B cell (primary cell): ENCODE results near the gene TDG. TPM values are rescaled to one million over a fixed set of nuclear protein-coding genes. Genes with fewer than 3 reads are reported as not detected.

Experiments used
- ATAC-seq: fragments of 200-7000 bp; cut with Tn5 transposase; one replicate; pipeline ENCODE4 v1.10.0; 2021; ENCODE audit warnings: low read depth, mild to moderate bottlenecking, moderate number of reproducible peaks, moderate library complexity
- CTCF ChIA-PET: fragments of 350-600 bp; sonication (Branson Sonifier 250); formaldehyde crosslinking; loops from one replicate; lab custom pipeline; 2021; ENCODE audit warnings: antibody characterized with exemption, inconsistent platforms; lab: Charles Lee
- POLR2A ChIA-PET: fragments of 350-600 bp; sonication (Branson Sonifier 250); formaldehyde crosslinking; loops from one replicate; lab custom pipeline; 2021; ENCODE audit warnings: antibody characterized with exemption; lab: Charles Lee
- DNase-seq: peaks from one replicate; pipeline ENCODE4 v3.0.0; 2013
- H2AFZ ChIP-seq: 2 replicates; pipeline ENCODE4 v1.6.1; 2012; ENCODE audit warnings: mild to moderate bottlenecking, low read depth, low read length; ENCODE audit not compliant: insufficient read depth, poor library complexity, severe bottlenecking
- H3K27ac ChIP-seq, 2 donors: 1 replicate in 1 of 2; 2 replicates in 1 of 2; pipeline ENCODE4 v1.5.1; 2012 to 2013; ENCODE audit warnings: low read length in 2 of 2, mild to moderate bottlenecking in 2 of 2, moderate library complexity in 1 of 2
- H3K27me3 ChIP-seq, 4 experiments: fragments of 200-600 bp in 1 of 4; sonication (generic) in 1 of 4; replicated peaks in 1 of 4; 1 replicate in 2 of 4; 2 replicates in 2 of 4; pipeline versions ENCODE4 v1.6.1 to v1.7.0; 2013 to 2016; ENCODE audit warnings: low read length in 3 of 4, mild to moderate bottlenecking in 2 of 4, mixed read lengths in 1 of 4, moderate library complexity in 1 of 4; ENCODE audit not compliant: insufficient read depth in 4 of 4, control insufficient read depth in 3 of 4; ENCODE audit errors: control extremely low read depth in 1 of 4
- H3K36me3 ChIP-seq, 2 experiments: replicated peaks in 1 of 2; 1 replicate in 1 of 2; 2 replicates in 1 of 2; pipeline versions ENCODE4 v1.6.1 to v1.7.1; 2013; ENCODE audit warnings: low read length in 1 of 2; ENCODE audit not compliant: insufficient read depth in 2 of 2, control insufficient read depth in 1 of 2; ENCODE audit errors: control extremely low read depth in 1 of 2, extremely low read depth in 1 of 2
- H3K4me1 ChIP-seq, 2 donors: fragments of 200-600 bp in 1 of 2; sonication (generic) in 1 of 2; 1 replicate in 1 of 2; 2 replicates in 1 of 2; pipeline versions ENCODE4 v1.5.1 to v1.6.1; 2013 to 2017; ENCODE audit warnings: low read length in 2 of 2; ENCODE audit not compliant: control insufficient read depth in 2 of 2, insufficient read depth in 2 of 2
- H3K4me2 ChIP-seq: replicated peaks from 2 replicates; pipeline ENCODE3; 2012; ENCODE audit warnings: mild to moderate bottlenecking, low read depth, low read length; ENCODE audit not compliant: poor library complexity, severe bottlenecking
- H3K4me3 ChIP-seq, 5 experiments: fragments of 200-600 bp in 1 of 5; sonication (generic) in 1 of 5; 1 replicate in 3 of 5; 2 replicates in 2 of 5; pipeline versions ENCODE4 v1.5.1 to v1.7.0; 2011 to 2016; ENCODE audit warnings: low read length in 4 of 5, mild to moderate bottlenecking in 4 of 5, low read depth in 2 of 5, control low read depth in 1 of 5, moderate library complexity in 1 of 5; ENCODE audit not compliant: insufficient read depth in 1 of 5; ENCODE audit errors: control extremely low read depth in 1 of 5, extremely low read depth in 1 of 5
- H3K79me2 ChIP-seq: fragments of 200-600 bp; sonication (generic); one replicate; pipeline ENCODE4 v1.6.0; 2016; ENCODE audit warnings: low read length; ENCODE audit not compliant: control insufficient read depth, insufficient read depth
- H3K9ac ChIP-seq: fragments of 200-600 bp; sonication (generic); 2 replicates; pipeline ENCODE4 v1.6.1; 2017; ENCODE audit warnings: mild to moderate bottlenecking, low read length, moderate library complexity
- H3K9me3 ChIP-seq, 3 donors: one replicate each; pipeline versions ENCODE4 v1.6.1 to v1.7.1; 2013; ENCODE audit warnings: low read length in 2 of 3; ENCODE audit not compliant: control insufficient read depth in 2 of 3, insufficient read depth in 1 of 3; ENCODE audit errors: control extremely low read depth in 1 of 3
- H4K20me1 ChIP-seq: 2 replicates; pipeline ENCODE4 v1.6.0; 2012; ENCODE audit warnings: mild to moderate bottlenecking, low read length; ENCODE audit not compliant: insufficient read depth, control insufficient read depth, poor library complexity, severe bottlenecking
- H3K27ac Mint-ChIP-seq: one replicate; pipeline ENCODE4 v1.8.0; 2021; ENCODE audit warnings: mixed read lengths
- H3K27me3 Mint-ChIP-seq: one replicate; pipeline ENCODE4 v1.8.0; 2021; ENCODE audit warnings: mixed read lengths
- H3K4me1 Mint-ChIP-seq: one replicate; pipeline ENCODE4 v1.8.0; 2021; ENCODE audit warnings: mixed read lengths
- H3K4me3 Mint-ChIP-seq: one replicate; pipeline ENCODE4 v1.8.0; 2021; ENCODE audit warnings: mixed read lengths
- H3K9me3 Mint-ChIP-seq: one replicate; pipeline ENCODE4 v1.8.0; 2022; ENCODE audit warnings: mixed read lengths; ENCODE audit not compliant: insufficient read depth
- EZH2 ChIP-seq: IDR thresholded peaks from 2 replicates; pipeline ENCODE4 v1.6.1; 2012; ENCODE audit warnings: borderline replicate concordance, low read depth, mild to moderate bottlenecking, moderate library complexity, low read length; ENCODE audit not compliant: insufficient read depth, poor library complexity, severe bottlenecking
- WGBS: methylation state at CpG from one replicate; pipeline ENCODE4 v1.1.5; 2013; ENCODE audit warnings: missing lambda C conversion rate; ENCODE audit not compliant: insufficient coverage; 5-methylcytosine and 5-hydroxymethylcytosine counted together
- intact Hi-C: fragments of 100-400 bp; cut with micrococcal nuclease; formaldehyde crosslinking; loops from one replicate; pipeline ENCODE4 v1.10.0; 2022
- polyA plus RNA-seq: library from polyadenylated mRNA; depleted of rRNA; stranded (reverse); fragments of >200 nt; gene quantifications from 2 replicates; pipeline ENCODE4 v1.2.3, GENCODE V29; 2012
- total RNA-seq, 2 donors: library from RNA; stranded (reverse); fragments of 120-200 nt in 1 of 2; gene quantifications; 1 replicate in 1 of 2; 2 replicates in 1 of 2; pipeline versions ENCODE4 v1.2.3 to v1.2.4, GENCODE V29; 2013 to 2022
- TF ChIP-seq, protein P1 (sequence below): fragments of 200-600 bp; IDR thresholded peaks from one replicate; pipeline ENCODE4 v1.8.0; 2022; ENCODE audit warnings: antibody characterized with exemption, mild to moderate bottlenecking

TDG gene
- total and polyA plus RNA-seq, 2 donors (not counting 1 experiment from before 2014, with no cell fraction given): 8.6 to 35.5 TPM

DNA sequence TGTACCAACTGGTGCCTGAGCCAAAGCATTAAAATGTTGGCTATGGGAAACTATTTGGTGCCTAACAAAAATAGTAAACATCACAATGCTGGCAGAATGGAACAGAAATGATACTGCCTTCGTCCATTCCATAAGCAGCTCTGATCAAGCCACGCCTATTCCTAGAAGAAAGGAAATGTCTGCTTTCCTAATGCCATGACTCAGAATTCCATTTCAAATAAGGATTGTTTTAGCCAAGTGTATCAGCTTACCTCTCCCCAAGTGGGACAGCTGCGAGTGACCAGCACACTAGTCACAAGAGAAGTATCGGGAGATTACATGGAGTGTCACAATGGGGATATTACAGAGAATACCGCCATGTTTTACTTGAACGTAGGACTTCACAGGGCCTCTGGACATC lies 45.6 kb downstream of the TDG start:
- ATAC-seq: no peak
- H2AFZ ChIP-seq: no peak overlapping the region
- no peaks in the 10 kb centered on the region for H3K4me1 Mint-ChIP-seq
- POLR2A ChIA-PET: no interaction called here
- H3K9me3 ChIP-seq: peaks cover 0 to 7% (median 0%) of the 10 kb centered on the region in 3 donors
- peaks cover 0 to 2% (median 0%) of the 10 kb centered on the region in 4 experiments for H3K27me3 ChIP-seq
- no peaks in the 10 kb centered on the region for H4K20me1 ChIP-seq
- H3K9me3 Mint-ChIP-seq: peaks cover 2% of the 10 kb centered on the region
- no peaks in the 10 kb centered on the region for H3K4me1 ChIP-seq
- CTCF ChIA-PET: no interaction called here
- intact Hi-C loops: no loop called here
- H3K4me2 ChIP-seq: no peak overlapping the region
- TF ChIP-seq EZH2: no peak
- TF ChIP-seq, protein P1, sequence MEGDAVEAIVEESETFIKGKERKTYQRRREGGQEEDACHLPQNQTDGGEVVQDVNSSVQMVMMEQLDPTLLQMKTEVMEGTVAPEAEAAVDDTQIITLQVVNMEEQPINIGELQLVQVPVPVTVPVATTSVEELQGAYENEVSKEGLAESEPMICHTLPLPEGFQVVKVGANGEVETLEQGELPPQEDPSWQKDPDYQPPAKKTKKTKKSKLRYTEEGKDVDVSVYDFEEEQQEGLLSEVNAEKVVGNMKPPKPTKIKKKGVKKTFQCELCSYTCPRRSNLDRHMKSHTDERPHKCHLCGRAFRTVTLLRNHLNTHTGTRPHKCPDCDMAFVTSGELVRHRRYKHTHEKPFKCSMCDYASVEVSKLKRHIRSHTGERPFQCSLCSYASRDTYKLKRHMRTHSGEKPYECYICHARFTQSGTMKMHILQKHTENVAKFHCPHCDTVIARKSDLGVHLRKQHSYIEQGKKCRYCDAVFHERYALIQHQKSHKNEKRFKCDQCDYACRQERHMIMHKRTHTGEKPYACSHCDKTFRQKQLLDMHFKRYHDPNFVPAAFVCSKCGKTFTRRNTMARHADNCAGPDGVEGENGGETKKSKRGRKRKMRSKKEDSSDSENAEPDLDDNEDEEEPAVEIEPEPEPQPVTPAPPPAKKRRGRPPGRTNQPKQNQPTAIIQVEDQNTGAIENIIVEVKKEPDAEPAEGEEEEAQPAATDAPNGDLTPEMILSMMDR: no peak
- DNase-seq: no peak
- WGBS: 54% methylated on average over 3 of the region's 6 CpGs
- no peaks in the 10 kb centered on the region for H3K36me3 ChIP-seq
- H3K79me2 ChIP-seq: no peaks in the 10 kb centered on the region
- no peak overlapping the region for H3K27ac Mint-ChIP-seq
- H3K27ac ChIP-seq: no peak overlapping the region
- H3K27me3 Mint-ChIP-seq: peaks cover 30% of the 10 kb centered on the region
- H3K4me3 Mint-ChIP-seq: no peak overlapping the region
- no peak overlapping the region for H3K4me3 ChIP-seq
- H3K9ac ChIP-seq: no peak overlapping the region

DNA sequence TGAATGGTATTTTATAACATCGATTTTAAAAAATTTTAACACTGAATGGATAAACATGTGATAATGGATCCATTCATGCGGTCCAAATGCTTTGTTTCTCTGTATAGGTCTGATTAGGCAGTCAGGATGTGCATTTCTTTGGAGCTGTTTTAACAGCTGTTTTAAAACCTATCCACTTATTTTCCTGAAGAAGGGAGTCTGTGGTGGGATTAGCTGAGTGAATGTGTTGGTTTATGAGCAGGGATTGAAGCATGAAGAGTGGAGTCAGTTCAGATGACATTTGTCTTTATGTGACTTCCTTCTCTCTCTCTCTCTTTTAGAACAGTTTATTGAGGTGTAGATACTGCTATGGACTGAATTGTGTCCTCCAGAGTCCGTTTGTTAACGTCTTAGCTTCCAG lies 46.7 kb downstream of the TDG start:
- no peak overlapping the region for H3K27ac ChIP-seq
- intact Hi-C loops: no loop called here
- ATAC-seq: no peak
- no peak overlapping the region for H3K4me2 ChIP-seq
- peaks cover 0 to 2% (median 0%) of the 10 kb centered on the region in 4 experiments for H3K27me3 ChIP-seq
- peaks cover 0 to 7% (median 0%) of the 10 kb centered on the region in 3 donors for H3K9me3 ChIP-seq
- Mint-ChIP-seq H3K9me3 (peaks cover 2% of the 10 kb centered on the region), H3K27ac (no peak overlapping the region), H3K27me3 (peaks cover 26% of the 10 kb centered on the region), H3K4me3 (no peak overlapping the region), H3K4me1 (no peaks in the 10 kb centered on the region)
- ChIA-PET POLR2A (no interaction called here), CTCF (no interaction called here)
- H3K36me3 ChIP-seq: no peaks in the 10 kb centered on the region
- H4K20me1 ChIP-seq: no peaks in the 10 kb centered on the region
- 100% methylated on average over 1 of the region's 4 CpGs for WGBS
- no peaks in the 10 kb centered on the region for H3K79me2 ChIP-seq
- H3K4me3 ChIP-seq: no peak overlapping the region
- no peak for DNase-seq
- H3K9ac ChIP-seq: no peak overlapping the region
- no peak overlapping the region for H2AFZ ChIP-seq
- H3K4me1 ChIP-seq: no peaks in the 10 kb centered on the region
- TF ChIP-seq, protein P1: no peak
- TF ChIP-seq EZH2: no peak
